ENCODE data around the gene OGFOD3.
"Not testable (repeated sequence)": the region's sequence is repeated elsewhere in the genome, so short reads cannot be mapped to it uniquely, and the experiment has no call there.

Gene OGFOD3, protein sequence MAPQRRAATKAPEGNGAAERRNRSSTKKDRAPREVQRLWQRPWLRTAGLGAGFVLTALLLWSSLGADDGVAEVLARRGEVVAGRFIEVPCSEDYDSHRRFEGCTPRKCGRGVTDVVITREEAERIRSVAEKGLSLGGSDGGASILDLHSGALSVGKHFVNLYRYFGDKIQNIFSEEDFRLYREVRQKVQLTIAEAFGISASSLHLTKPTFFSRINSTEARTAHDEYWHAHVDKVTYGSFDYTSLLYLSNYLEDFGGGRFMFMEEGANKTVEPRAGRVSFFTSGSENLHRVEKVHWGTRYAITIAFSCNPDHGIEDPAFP

GRCh38 chr17:82418001-82418986, at the start of gene OGFOD3, which contains the start of gene HEXD:
OGFOD3 (minus strand) TSS chr17:82418586; CDS start chr17:82418485, 101 bp downstream.
HEXD (plus strand) TSS chr17:82418347; CDS start chr17:82419800, 1,453 bp downstream.
- Histone ChIP-seq H3K9ac (ENCODE audit: low read length) (peak within 1 kb of the TSS; percentile 62), H3K9me3 (ENCODE audit: control insufficient read depth, low read depth, low read length) (no peaks in the 10 kb centered on the region), H3K27me3 (ENCODE audit: control insufficient read depth, insufficient read depth, low read length) (peaks cover 5% of the 10 kb centered on the region), H3K4me1 (ENCODE audit: control insufficient read depth, low read depth, low read length) (no peaks in the 10 kb centered on the region), H3K27ac (ENCODE audit: low read length) (no peak within 1 kb of the TSS), H3K4me3 (ENCODE audit: low read length) (peak within 1 kb of the TSS; percentile 88), H3K36me3 (ENCODE audit: control insufficient read depth, low read depth, low read length) (no peaks in the 10 kb centered on the region)

DNA sequence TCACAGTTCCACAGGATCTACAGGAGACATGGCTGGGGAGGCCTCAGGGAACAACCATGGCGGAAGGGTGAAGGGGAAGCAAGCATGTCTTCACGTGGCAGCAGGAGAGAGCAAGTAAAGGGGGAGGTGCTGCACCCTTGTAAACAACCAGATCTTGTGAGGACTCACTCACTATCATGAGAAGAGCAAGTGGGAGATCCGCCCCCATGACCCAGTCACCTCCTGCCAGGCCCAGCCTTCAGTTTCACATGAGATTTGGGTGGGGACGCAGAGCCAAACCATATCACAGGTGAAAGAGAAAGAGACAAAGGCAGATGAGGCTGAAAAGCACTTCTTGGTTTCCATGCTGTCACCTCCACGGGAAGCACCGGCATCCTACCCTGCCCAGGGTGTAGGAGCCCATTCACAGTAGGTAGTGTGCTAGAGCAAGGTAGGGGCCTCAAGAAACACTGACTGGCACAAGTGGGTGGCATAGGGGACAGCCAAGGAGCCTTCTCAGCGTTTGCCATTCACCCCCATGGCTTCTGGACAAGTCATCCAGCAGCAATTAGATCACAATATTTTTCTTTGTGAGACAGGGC, 46.7 kb upstream of the OGFOD3 start:
- Histone ChIP-seq H3K9ac (ENCODE audit: low read length) (no peak overlapping the region), H3K27ac (ENCODE audit: low read length) (no peak overlapping the region), H3K36me3 (ENCODE audit: control insufficient read depth, low read depth, low read length) (peaks cover 66% of the 10 kb centered on the region), H3K4me3 (ENCODE audit: low read length) (no peak overlapping the region), H3K9me3 (ENCODE audit: control insufficient read depth, low read depth, low read length) (no peaks in the 10 kb centered on the region), H3K27me3 (ENCODE audit: control insufficient read depth, insufficient read depth, low read length) (no peaks in the 10 kb centered on the region), H3K4me1 (ENCODE audit: control insufficient read depth, low read depth, low read length) (no peaks in the 10 kb centered on the region)

- H3K36me3 ChIP-seq (ENCODE audit: control insufficient read depth, low read depth, low read length), result peaks cover 62% of the 10 kb centered on the region
- H3K9ac ChIP-seq (ENCODE audit: low read length), result no peak overlapping the region
- H3K27me3 ChIP-seq (ENCODE audit: control insufficient read depth, insufficient read depth, low read length), result no peaks in the 10 kb centered on the region
- no peaks in the 10 kb centered on the region for H3K9me3 ChIP-seq (ENCODE audit: control insufficient read depth, low read depth, low read length)
- no peak overlapping the region for H3K4me3 ChIP-seq (ENCODE audit: low read length)
- H3K27ac ChIP-seq (ENCODE audit: low read length), result no peak overlapping the region
- no peaks in the 10 kb centered on the region for H3K4me1 ChIP-seq (ENCODE audit: control insufficient read depth, low read depth, low read length)
Observed at GRCh38 chr17:82464567-82464929, 46.2 kb upstream of the OGFOD3 start.

DNA sequence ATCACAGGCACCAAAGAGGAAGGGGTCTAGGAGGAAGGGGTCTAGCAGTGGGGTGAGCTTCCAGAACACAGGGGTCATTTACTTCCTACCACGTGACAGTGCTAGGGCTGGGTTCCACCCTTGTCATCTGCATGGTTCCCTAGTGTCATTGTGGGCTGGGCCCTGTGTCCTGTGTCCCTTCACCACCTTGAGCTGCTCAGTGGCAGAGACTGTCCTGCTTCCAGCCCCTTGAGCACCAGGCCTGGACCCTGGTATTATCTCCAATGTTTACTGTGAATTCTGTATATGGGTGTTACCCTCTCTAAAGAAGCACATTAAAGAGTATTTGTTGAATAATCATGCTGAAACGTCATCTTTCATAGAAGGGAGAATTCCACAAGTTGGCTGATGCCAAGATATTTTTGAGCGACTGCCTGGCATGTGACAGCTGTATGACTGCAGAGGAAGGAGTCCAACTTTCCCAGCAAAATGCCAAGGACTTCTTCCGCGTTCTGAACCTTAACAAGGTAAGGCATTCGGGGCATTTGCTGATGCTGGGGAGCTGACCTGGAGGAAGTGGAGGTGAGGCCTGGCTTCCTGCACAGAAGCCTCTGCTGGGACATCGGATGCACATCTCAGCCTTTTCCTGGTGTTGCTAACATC, 45.7 kb upstream of the OGFOD3 start:
- peaks cover 57% of the 10 kb centered on the region for H3K36me3 ChIP-seq (ENCODE audit: control insufficient read depth, low read depth, low read length)
- no peaks in the 10 kb centered on the region for H3K27me3 ChIP-seq (ENCODE audit: control insufficient read depth, insufficient read depth, low read length)
- no peaks in the 10 kb centered on the region for H3K9me3 ChIP-seq (ENCODE audit: control insufficient read depth, low read depth, low read length)
- H3K9ac ChIP-seq (ENCODE audit: low read length), result no peak overlapping the region
- H3K4me1 ChIP-seq (ENCODE audit: control insufficient read depth, low read depth, low read length), result no peaks in the 10 kb centered on the region
- H3K4me3 ChIP-seq (ENCODE audit: low read length), result no peak overlapping the region
- H3K27ac ChIP-seq (ENCODE audit: low read length), result no peak overlapping the region

GRCh38 chr17:82463391-82463790, 45.0 kb upstream of the OGFOD3 start:
- H3K4me1 ChIP-seq (ENCODE audit: control insufficient read depth, low read depth, low read length), result no peaks in the 10 kb centered on the region
- H3K36me3 ChIP-seq (ENCODE audit: control insufficient read depth, low read depth, low read length), result peaks cover 51% of the 10 kb centered on the region
- H3K9me3 ChIP-seq (ENCODE audit: control insufficient read depth, low read depth, low read length), result no peaks in the 10 kb centered on the region
- no peak overlapping the region for H3K9ac ChIP-seq (ENCODE audit: low read length)
- H3K27ac ChIP-seq (ENCODE audit: low read length), result no peak overlapping the region
- H3K4me3 ChIP-seq (ENCODE audit: low read length), result no peak overlapping the region
- no peaks in the 10 kb centered on the region for H3K27me3 ChIP-seq (ENCODE audit: control insufficient read depth, insufficient read depth, low read length)

DNA sequence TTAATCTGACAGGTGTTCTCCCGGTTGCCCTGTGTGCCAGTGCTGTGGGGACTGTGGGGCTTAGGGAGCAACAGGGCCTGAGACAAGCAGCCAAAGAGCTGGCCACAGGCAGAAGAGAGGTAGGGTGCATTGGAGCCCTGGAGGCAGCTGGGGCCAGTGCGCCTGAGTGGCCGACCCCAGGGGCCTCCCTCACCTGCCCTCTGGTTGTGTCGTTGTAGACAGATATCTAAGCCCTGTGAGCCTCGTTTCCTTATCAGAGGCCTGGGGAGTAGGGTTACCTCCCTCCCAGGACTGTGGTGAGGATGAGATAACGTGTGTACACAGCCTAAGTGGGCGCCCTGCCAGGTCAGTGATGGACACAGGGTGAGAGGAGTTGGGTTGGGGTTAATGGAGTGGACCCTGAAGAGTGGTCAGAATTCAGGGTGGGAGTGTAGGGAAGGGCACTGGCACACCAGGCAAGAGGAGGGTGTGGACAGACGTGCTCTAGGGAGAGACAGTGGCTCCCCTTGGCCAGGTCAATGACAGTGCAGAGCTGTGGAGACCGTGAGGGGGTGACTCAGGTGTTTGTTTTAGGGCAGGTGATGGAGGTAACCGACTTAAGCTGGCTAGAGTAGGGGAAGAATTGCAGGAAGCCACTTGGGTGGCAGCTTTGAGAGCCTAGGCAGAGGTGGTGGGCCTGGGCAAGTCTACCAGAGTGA, 43.6 kb upstream of the OGFOD3 start:
- H3K9me3 ChIP-seq (ENCODE audit: control insufficient read depth, low read depth, low read length), result no peaks in the 10 kb centered on the region
- H3K27me3 ChIP-seq (ENCODE audit: control insufficient read depth, insufficient read depth, low read length), result no peaks in the 10 kb centered on the region
- no peak overlapping the region for H3K4me3 ChIP-seq (ENCODE audit: low read length)
- peaks cover 48% of the 10 kb centered on the region for H3K36me3 ChIP-seq (ENCODE audit: control insufficient read depth, low read depth, low read length)
- no peaks in the 10 kb centered on the region for H3K4me1 ChIP-seq (ENCODE audit: control insufficient read depth, low read depth, low read length)
- H3K9ac ChIP-seq (ENCODE audit: low read length), result no peak overlapping the region
- H3K27ac ChIP-seq (ENCODE audit: low read length), result no peak overlapping the region

DNA sequence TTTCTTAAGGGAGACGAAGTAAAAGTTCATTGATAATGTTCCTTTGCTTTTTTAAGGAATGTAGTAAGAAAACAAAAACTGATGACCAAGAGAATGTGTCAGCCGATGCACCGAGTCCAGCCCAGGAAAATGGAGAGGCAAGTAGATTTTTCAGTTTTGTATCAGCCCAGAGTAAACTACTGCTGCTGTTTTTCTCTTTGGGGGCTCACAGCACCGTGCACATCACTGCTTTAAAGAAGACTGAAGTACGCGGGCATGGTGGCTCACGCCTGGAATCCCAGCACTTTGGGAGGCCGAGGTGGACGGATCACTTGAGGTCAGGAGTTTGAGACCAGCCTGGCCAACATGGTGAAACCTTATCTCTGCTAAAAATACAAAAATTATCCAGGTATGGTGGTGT, 41.5 kb upstream of the OGFOD3 start:
- not testable (repeated sequence) for H3K9me3 ChIP-seq (ENCODE audit: control insufficient read depth, low read depth, low read length)

GRCh38 chr17:82458885-82459424, 40.6 kb upstream of the OGFOD3 start:
- Histone ChIP-seq H3K9ac (ENCODE audit: low read length) (peak overlapping the region; percentile 67), H3K36me3 (ENCODE audit: control insufficient read depth, low read depth, low read length) (peaks cover 24% of the 10 kb centered on the region), H3K27ac (ENCODE audit: low read length) (no peak overlapping the region), H3K27me3 (ENCODE audit: control insufficient read depth, insufficient read depth, low read length) (no peaks in the 10 kb centered on the region), H3K4me1 (ENCODE audit: control insufficient read depth, low read depth, low read length) (no peaks in the 10 kb centered on the region), H3K4me3 (ENCODE audit: low read length) (peak overlapping the region; percentile 83), H3K9me3 (ENCODE audit: control insufficient read depth, low read depth, low read length) (no peaks in the 10 kb centered on the region)

More for the DNA sequence above, 41.5 kb upstream of the OGFOD3 start:
- peaks cover 34% of the 10 kb centered on the region for H3K36me3 ChIP-seq (ENCODE audit: control insufficient read depth, low read depth, low read length)
- not testable (repeated sequence) for H3K4me1 ChIP-seq (ENCODE audit: control insufficient read depth, low read depth, low read length); H3K4me3 ChIP-seq (ENCODE audit: low read length); H3K9ac ChIP-seq (ENCODE audit: low read length); H3K27me3 ChIP-seq (ENCODE audit: control insufficient read depth, insufficient read depth, low read length); H3K27ac ChIP-seq (ENCODE audit: low read length)

GRCh38 chr17:82458179-82458884, 39.9 kb upstream of the OGFOD3 start, which contains the start of gene NARF:
NARF (plus strand) TSS chr17:82458741; CDS start chr17:82458804, 63 bp downstream.
- H3K9me3 ChIP-seq (ENCODE audit: control insufficient read depth, low read depth, low read length), result no peaks in the 10 kb centered on the region
- H3K4me1 ChIP-seq (ENCODE audit: control insufficient read depth, low read depth, low read length), result no peaks in the 10 kb centered on the region
- peak within 1 kb of the TSS; percentile 82 for H3K9ac ChIP-seq (ENCODE audit: low read length)
- H3K27ac ChIP-seq (ENCODE audit: low read length), result no peak within 1 kb of the TSS
- H3K36me3 ChIP-seq (ENCODE audit: control insufficient read depth, low read depth, low read length), result peaks cover 21% of the 10 kb centered on the region
- H3K27me3 ChIP-seq (ENCODE audit: control insufficient read depth, insufficient read depth, low read length), result no peaks in the 10 kb centered on the region
- peak within 1 kb of the TSS; percentile 83 for H3K4me3 ChIP-seq (ENCODE audit: low read length)

DNA sequence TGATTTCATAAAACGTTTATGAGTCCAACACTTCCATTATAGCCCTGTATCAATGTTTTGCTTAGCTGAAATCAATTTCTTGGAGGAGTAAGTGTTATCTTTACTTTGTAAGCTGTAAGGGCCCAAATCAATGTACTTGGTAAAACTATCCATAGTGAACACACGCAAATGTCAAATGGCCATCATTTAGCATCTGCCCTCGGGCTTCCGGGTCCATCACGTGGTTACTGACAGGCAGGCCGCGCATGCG, 39.5 kb upstream of the OGFOD3 start:
- H3K9me3 ChIP-seq (ENCODE audit: control insufficient read depth, low read depth, low read length), result no peaks in the 10 kb centered on the region
- peaks cover 17% of the 10 kb centered on the region for H3K36me3 ChIP-seq (ENCODE audit: control insufficient read depth, low read depth, low read length)
- H3K9ac ChIP-seq (ENCODE audit: low read length), result peak overlapping the region; percentile 82
- no peaks in the 10 kb centered on the region for H3K4me1 ChIP-seq (ENCODE audit: control insufficient read depth, low read depth, low read length)
- no peak overlapping the region for H3K27ac ChIP-seq (ENCODE audit: low read length)
- H3K4me3 ChIP-seq (ENCODE audit: low read length), result peak overlapping the region; percentile 83
- H3K27me3 ChIP-seq (ENCODE audit: control insufficient read depth, insufficient read depth, low read length), result no peaks in the 10 kb centered on the region
